GM23338 (cell line): ENCODE results near the gene PIEZO2. TPM values are rescaled to one million over a fixed set of nuclear protein-coding genes. Genes with fewer than 3 reads are reported as not detected.

ENCODE experiments used
- ATAC-seq: fragments of 200-7000 bp; cut with Tn5 transposase; 3 replicates; pipeline ENCODE4 v1.9.1; 2020
- DNase-seq: peaks from one replicate; pipeline ENCODE4 v3.0.0-alpha.2; 2015; ENCODE audit warnings: low spot score
- H2AFZ ChIP-seq: fragments of 200-600 bp; sonication (generic); 2 replicates; pipeline ENCODE4 v1.8.0; 2016; ENCODE audit warnings: antibody characterized with exemption, mild to moderate bottlenecking, moderate library complexity
- H3F3A ChIP-seq: fragments of 200-600 bp; sonication (generic); replicated peaks from 2 replicates; pipeline ENCODE4 v1.8.0; 2017; ENCODE audit warnings: antibody characterized with exemption, mixed run types, low read depth
- H3K27ac ChIP-seq: fragments of 200-600 bp; sonication (generic); 2 replicates; pipeline ENCODE4 v1.6.1; 2016; ENCODE audit warnings: low read depth
- H3K27me3 ChIP-seq: fragments of 200-600 bp; sonication (generic); 2 replicates; pipeline ENCODE4 v1.8.0; 2016; ENCODE audit warnings: mild to moderate bottlenecking, mixed run types, moderate library complexity; ENCODE audit not compliant: insufficient read depth
- H3K36me3 ChIP-seq: fragments of 200-600 bp; sonication (generic); 2 replicates; pipeline ENCODE4 v1.8.0; 2016; ENCODE audit warnings: mild to moderate bottlenecking; ENCODE audit not compliant: insufficient read depth
- H3K4me1 ChIP-seq: fragments of 200-600 bp; sonication (generic); 2 replicates; pipeline ENCODE4 v1.8.0; 2016; ENCODE audit warnings: mild to moderate bottlenecking, moderate library complexity; ENCODE audit not compliant: insufficient read depth
- H3K4me2 ChIP-seq: fragments of 200-600 bp; sonication (generic); 2 replicates; pipeline ENCODE4 v1.7.1; 2017; ENCODE audit warnings: mixed run types
- H3K4me3 ChIP-seq: fragments of 200-600 bp; sonication (generic); 2 replicates; pipeline ENCODE4 v1.6.1; 2016; ENCODE audit warnings: mixed run types
- H3K79me2 ChIP-seq: fragments of 200-600 bp; sonication (generic); replicated peaks from 2 replicates; pipeline ENCODE4 v1.8.0; 2017; ENCODE audit warnings: mild to moderate bottlenecking; ENCODE audit not compliant: insufficient read depth
- H3K9me2 ChIP-seq: fragments of 200-600 bp; sonication (generic); 2 replicates; pipeline ENCODE4 v1.8.0; 2017; ENCODE audit not compliant: insufficient read depth
- H4K20me1 ChIP-seq: fragments of 200-600 bp; sonication (generic); replicated peaks from 2 replicates; pipeline ENCODE4 v1.8.0; 2017; ENCODE audit warnings: mild to moderate bottlenecking; ENCODE audit not compliant: insufficient read depth
- H3K27ac Mint-ChIP-seq: 2 replicates; pipeline ENCODE4 v1.8.0; 2020; ENCODE audit warnings: inconsistent platforms, mild to moderate bottlenecking, moderate library complexity, mixed read lengths
- H3K27me3 Mint-ChIP-seq: 3 replicates; pipeline ENCODE4 v1.8.0; 2022; ENCODE audit warnings: low read depth, mild to moderate bottlenecking, moderate library complexity, mixed read lengths, inconsistent platforms; ENCODE audit not compliant: insufficient read depth, poor library complexity
- H3K36me3 Mint-ChIP-seq: 3 replicates; pipeline ENCODE4 v1.8.0; 2021; ENCODE audit warnings: low read depth, mild to moderate bottlenecking, inconsistent platforms, moderate library complexity, mixed read lengths
- H3K4me1 Mint-ChIP-seq: 3 replicates; pipeline ENCODE4 v1.8.0; 2020; ENCODE audit warnings: mild to moderate bottlenecking, inconsistent platforms, mixed read lengths
- H3K4me3 Mint-ChIP-seq: 3 replicates; pipeline ENCODE4 v1.8.0; 2021; ENCODE audit warnings: moderate library complexity, mild to moderate bottlenecking, inconsistent platforms, mixed read lengths
- H3K9me3 Mint-ChIP-seq: 3 replicates; pipeline ENCODE4 v1.8.0; 2020; ENCODE audit warnings: moderate library complexity, mild to moderate bottlenecking, inconsistent platforms, mixed read lengths
- CREB1 ChIP-seq: fragments of 250-450 bp; sonication (Bioruptor Pico); IDR thresholded peaks from 2 replicates; pipeline ENCODE4 v1.5.0; 2020; ENCODE audit warnings: low read depth, mild to moderate bottlenecking, moderate library complexity
- ETS1 ChIP-seq: IDR thresholded peaks from 2 replicates; pipeline ENCODE4 v1.6.1; 2016; ENCODE audit warnings: antibody characterized with exemption
- EZH2 ChIP-seq: fragments of 200-600 bp; sonication (generic); IDR thresholded peaks from one replicate; pipeline ENCODE4 v1.8.0; 2017; ENCODE audit warnings: antibody characterized with exemption, mild to moderate bottlenecking, low read depth; ENCODE audit not compliant: unreplicated experiment
- EZH2phosphoT487 ChIP-seq: fragments of 200-600 bp; sonication (generic); IDR thresholded peaks from one replicate; pipeline ENCODE4 v1.8.1; 2018; ENCODE audit warnings: antibody characterized with exemption; ENCODE audit not compliant: unreplicated experiment
- JUNB ChIP-seq: IDR thresholded peaks from one replicate; pipeline ENCODE4 v1.6.1; 2016; ENCODE audit warnings: antibody characterized with exemption; ENCODE audit not compliant: unreplicated experiment
- NANOG ChIP-seq: IDR thresholded peaks from 2 replicates; pipeline ENCODE4 v1.6.1; 2016; ENCODE audit warnings: antibody characterized with exemption, borderline replicate concordance
- REST ChIP-seq: IDR thresholded peaks from one replicate; pipeline ENCODE4 v1.6.1; 2018; ENCODE audit warnings: antibody characterized with exemption; ENCODE audit not compliant: unreplicated experiment
- STAT1 ChIP-seq: IDR thresholded peaks from one replicate; pipeline ENCODE4 v1.6.1; 2016; ENCODE audit warnings: antibody characterized with exemption; ENCODE audit not compliant: unreplicated experiment
- ZNF114 ChIP-seq: fragments of 250-450 bp; sonication (Bioruptor Pico); IDR thresholded peaks from 2 replicates; pipeline ENCODE4 v1.5.0; 2020; ENCODE audit warnings: mild to moderate bottlenecking, moderate library complexity
- ZNF462 ChIP-seq: fragments of 250-450 bp; sonication (Bioruptor Pico); IDR thresholded peaks from 2 replicates; pipeline ENCODE4 v1.5.0; 2020; ENCODE audit warnings: mild to moderate bottlenecking, moderate library complexity
- polyA plus RNA-seq: library from polyadenylated mRNA; unstranded; fragments of >200 nt; fragmentation: Nextera tagmentation; extraction: Ambion mirVana; gene quantifications from 2 replicates; pipeline ENCODE4 v1.2.1, GENCODE V29; 2016
- total RNA-seq: library from RNA; depleted of rRNA; stranded (reverse); fragments of >200 nt; shearing (Covaris generic); gene quantifications from 2 replicates; pipeline ENCODE4 v1.2.3, GENCODE V29; 2014

The PIEZO2 gene
- total and polyA plus RNA-seq, 2 experiments from 2014 or later: 4.8 to 8.2 TPM

GRCh38 chr18:11096411-11096810 is 53.0 kb downstream of the PIEZO2 start (continued):
- no peak for TF ChIP-seq ZNF462
- no peak for TF ChIP-seq EZH2
- TF ChIP-seq CREB1 (CRISPR knock-in tag): no peak
- TF ChIP-seq STAT1: no peak

- Histone ChIP-seq H3K4me1 (peaks cover 15% of the 10 kb centered on the region), H2AFZ (no peak overlapping the region), H3K79me2 (no peaks in the 10 kb centered on the region), H3K9me2 (no peaks in the 10 kb centered on the region), H4K20me1 (no peaks in the 10 kb centered on the region), H3K27ac (no peak overlapping the region), H3K4me2 (no peak overlapping the region), H3K27me3 (no peaks in the 10 kb centered on the region), H3K36me3 (no peaks in the 10 kb centered on the region), H3K4me3 (no peak overlapping the region), H3F3A (no peaks in the 10 kb centered on the region)
- no peaks in the 10 kb centered on the region for H3K9me3 Mint-ChIP-seq
- H3K27ac Mint-ChIP-seq: no peak overlapping the region
- H3K36me3 Mint-ChIP-seq: no peaks in the 10 kb centered on the region
- no peak for DNase-seq
- ATAC-seq: no peak
- H3K4me3 Mint-ChIP-seq: no peak overlapping the region
- H3K27me3 Mint-ChIP-seq: no peaks in the 10 kb centered on the region
- peaks cover 18% of the 10 kb centered on the region for H3K4me1 Mint-ChIP-seq
- no peak for TF ChIP-seq NANOG
- no peak for TF ChIP-seq REST
- TF ChIP-seq ETS1: no peak
- TF ChIP-seq CREB1 (CRISPR knock-in tag): no peak
- no peak for TF ChIP-seq EZH2
- no peak for TF ChIP-seq EZH2phosphoT487
- no peak for TF ChIP-seq ZNF114 (CRISPR knock-in tag)
- no peak for TF ChIP-seq JUNB
These were observed 53.6 kb downstream of the PIEZO2 start for GRCh38 chr18:11095674-11096293.
